Neural cell (in vitro differentiated cells): Measurements from ENCODE around the gene C1orf122. TPM values are rescaled to one million over a fixed set of nuclear protein-coding genes. Genes with fewer than 3 reads are reported as not detected.
A peak's percentile ranks its signal among the peaks of the same experiment; 100 is the strongest.

Experiments used
- H2AFZ ChIP-seq: fragments of 200-600, 300-800 bp; sonication (generic), shearing (Covaris generic); 2 replicates; pipeline ENCODE4 v1.6.0; 2014; ENCODE audit warnings: low read depth, mild to moderate bottlenecking, antibody characterized with exemption, low read length, moderate library complexity
- H3F3A ChIP-seq: fragments of 200-600 bp; shearing (Covaris generic); 2 replicates; pipeline ENCODE4 v1.6.1; 2016; ENCODE audit warnings: mild to moderate bottlenecking, moderate library complexity, mixed read lengths, antibody characterized with exemption, low read length; ENCODE audit not compliant: insufficient read depth, poor library complexity, severe bottlenecking
- H3K27ac ChIP-seq: fragments of 200-600, 300-800 bp; sonication (generic), shearing (Covaris generic); 2 replicates; pipeline ENCODE4 v1.5.1; 2014; ENCODE audit warnings: mild to moderate bottlenecking, low read length, moderate library complexity
- H3K27me3 ChIP-seq: fragments of 300-800, 200-600 bp; sonication (generic), shearing (Covaris generic); 2 replicates; pipeline ENCODE4 v1.6.0; 2014; ENCODE audit warnings: mild to moderate bottlenecking, low read depth, low read length, moderate library complexity; ENCODE audit not compliant: insufficient read depth
- H3K36me3 ChIP-seq: fragments of 300-800, 200-600 bp; sonication (generic), shearing (Covaris generic); 2 replicates; pipeline ENCODE4 v1.5.1; 2014; ENCODE audit warnings: mild to moderate bottlenecking, antibody characterized with exemption, low read length, moderate library complexity; ENCODE audit not compliant: insufficient read depth
- H3K4me2 ChIP-seq: fragments of 300-800, 200-600 bp; sonication (generic), shearing (Covaris generic); 2 replicates; pipeline ENCODE4 v1.6.0; 2014; ENCODE audit warnings: mild to moderate bottlenecking, low read length
- H3K4me3 ChIP-seq: fragments of 300-800, 200-600 bp; sonication (generic), shearing (Covaris generic); 2 replicates; pipeline ENCODE4 v1.5.1; 2014; ENCODE audit warnings: mild to moderate bottlenecking, low read length, moderate library complexity
- H3K79me2 ChIP-seq: fragments of 200-600 bp; shearing (Covaris generic); replicated peaks from 2 replicates; pipeline ENCODE4 v1.6.0; 2014; ENCODE audit warnings: mild to moderate bottlenecking, low read length, moderate library complexity; ENCODE audit not compliant: insufficient read depth
- H3K9ac ChIP-seq: fragments of 300-800, 200-600 bp; sonication (generic), shearing (Covaris generic); 2 replicates; pipeline ENCODE4 v1.6.1; 2016; ENCODE audit warnings: mild to moderate bottlenecking, low read length, mixed read lengths
- H3K9me2 ChIP-seq: fragments of 200-600 bp; shearing (Covaris generic); 2 replicates; pipeline ENCODE4 v1.6.1; 2016; ENCODE audit warnings: mild to moderate bottlenecking, low read length, mixed read lengths; ENCODE audit not compliant: insufficient read depth
- H3K9me3 ChIP-seq: fragments of 200-600, 300-800 bp; sonication (generic), shearing (Covaris generic); 2 replicates; pipeline ENCODE4 v1.6.1; 2016; ENCODE audit warnings: mild to moderate bottlenecking, mixed run types, low read length, moderate library complexity, mixed read lengths
- H4K20me1 ChIP-seq: fragments of 200-600 bp; shearing (Covaris generic); 2 replicates; pipeline ENCODE4 v1.6.1; 2016; ENCODE audit warnings: mild to moderate bottlenecking, mixed run types; ENCODE audit not compliant: insufficient read depth
- EP300 ChIP-seq: fragments of 450-650 bp; conservative IDR thresholded peaks from 2 replicates; pipeline ENCODE4 v1.6.1; 2014; ENCODE audit warnings: antibody characterized with exemption, mild to moderate bottlenecking, moderate library complexity; ENCODE audit not compliant: poor library complexity, severe bottlenecking
- EZH2 ChIP-seq: fragments of 200-600, 300-800 bp; shearing (Covaris generic), sonication (generic); IDR thresholded peaks from 2 replicates; pipeline ENCODE4 v1.6.1; 2014; ENCODE audit warnings: antibody characterized with exemption, low read length, borderline replicate concordance, mild to moderate bottlenecking; ENCODE audit not compliant: insufficient read depth, poor library complexity, severe bottlenecking
- MXI1 ChIP-seq: fragments of 450-650 bp; conservative IDR thresholded peaks from 2 replicates; pipeline ENCODE4 v1.6.1; 2014; ENCODE audit warnings: antibody characterized with exemption, mild to moderate bottlenecking; ENCODE audit not compliant: poor library complexity, severe bottlenecking
- POLR2AphosphoS5 ChIP-seq: IDR thresholded peaks from 2 replicates; pipeline ENCODE4 v1.6.1; 2012
- RAD21 ChIP-seq: fragments of 450-650 bp; conservative IDR thresholded peaks from 2 replicates; pipeline ENCODE4 v1.6.1; 2014; ENCODE audit warnings: antibody characterized with exemption, mild to moderate bottlenecking, moderate library complexity
- SMC3 ChIP-seq: fragments of 450-650 bp; conservative IDR thresholded peaks from 2 replicates; pipeline ENCODE4 v1.6.1; 2014; ENCODE audit warnings: antibody characterized with exemption, mild to moderate bottlenecking, moderate library complexity; ENCODE audit not compliant: poor library complexity
- TAF1 ChIP-seq: IDR thresholded peaks from 2 replicates; pipeline ENCODE4 v1.6.1; 2012; ENCODE audit warnings: low read depth
- polyA plus RNA-seq: library from polyadenylated mRNA; depleted of rRNA; stranded (reverse); fragments of >200 nt; gene quantifications from 2 replicates; pipeline ENCODE4 v1.2.3, GENCODE V29; 2014
- TF ChIP-seq, protein P1 (sequence below): IDR thresholded peaks from 2 replicates; pipeline ENCODE4 v1.6.1; 2012; ENCODE audit warnings: borderline replicate concordance
- TF ChIP-seq, protein P2 (sequence below): fragments of 450-650 bp; IDR thresholded peaks from 2 replicates; pipeline ENCODE4 v1.5.1; 2014; ENCODE audit warnings: antibody characterized with exemption, mild to moderate bottlenecking, moderate library complexity; ENCODE audit not compliant: poor library complexity, severe bottlenecking

The C1orf122 gene
- polyA plus RNA-seq, 1 donor from 2014 or later: 143 TPM

DNA sequence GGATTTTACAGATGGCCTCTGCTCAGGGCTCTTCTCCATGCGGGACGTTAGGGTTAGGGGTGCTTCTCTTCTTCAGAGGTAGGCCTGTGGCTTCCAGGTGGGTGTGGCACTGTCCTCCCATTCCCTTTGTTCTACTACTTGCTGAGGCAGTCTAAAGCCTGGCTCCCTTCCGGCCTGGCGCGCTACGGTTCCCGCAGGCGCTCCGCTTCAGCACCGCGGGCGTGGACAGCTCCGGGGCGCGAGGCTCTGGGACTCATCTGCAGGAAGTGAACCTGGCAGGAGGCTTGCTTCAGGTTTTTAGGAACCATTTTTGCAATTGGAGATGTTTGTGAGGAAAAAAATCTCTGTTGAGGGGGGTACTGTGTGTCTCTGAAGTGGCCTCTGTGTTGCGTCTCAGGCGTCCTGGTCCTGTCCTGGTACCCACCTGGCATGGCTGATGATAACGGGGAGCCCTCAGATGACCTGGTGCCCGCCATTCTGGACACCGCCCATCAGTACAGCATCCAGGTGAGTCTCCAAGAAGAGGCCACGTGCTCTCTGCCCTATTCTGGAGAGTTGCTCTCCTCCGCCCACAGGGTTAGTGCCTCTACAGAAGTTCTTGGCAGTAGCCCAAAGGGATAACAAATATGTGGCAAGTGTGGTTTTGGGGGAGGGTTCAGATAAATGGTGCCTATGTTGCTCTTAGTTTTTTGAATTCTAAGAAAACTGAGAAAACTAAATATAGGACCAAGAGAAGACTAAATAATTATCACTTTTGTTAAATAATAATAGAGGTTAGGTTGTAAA is 12.1 kb upstream of the C1orf122 start:
- Histone ChIP-seq H4K20me1 (no peaks in the 10 kb centered on the region), H3K79me2 (no peaks in the 10 kb centered on the region), H3K9me3 (no peaks in the 10 kb centered on the region), H3K4me3 (peak overlapping the region; percentile 82), H3K4me2 (peak overlapping the region; percentile 95), H3F3A (no peaks in the 10 kb centered on the region), H2AFZ (peak overlapping the region; percentile 51), H3K27ac (peak overlapping the region; percentile 54), H3K27me3 (no peaks in the 10 kb centered on the region), H3K9me2 (no peaks in the 10 kb centered on the region), H3K36me3 (no peaks in the 10 kb centered on the region), H3K9ac (peak overlapping the region; percentile 78)
- TF ChIP-seq, protein P1, sequence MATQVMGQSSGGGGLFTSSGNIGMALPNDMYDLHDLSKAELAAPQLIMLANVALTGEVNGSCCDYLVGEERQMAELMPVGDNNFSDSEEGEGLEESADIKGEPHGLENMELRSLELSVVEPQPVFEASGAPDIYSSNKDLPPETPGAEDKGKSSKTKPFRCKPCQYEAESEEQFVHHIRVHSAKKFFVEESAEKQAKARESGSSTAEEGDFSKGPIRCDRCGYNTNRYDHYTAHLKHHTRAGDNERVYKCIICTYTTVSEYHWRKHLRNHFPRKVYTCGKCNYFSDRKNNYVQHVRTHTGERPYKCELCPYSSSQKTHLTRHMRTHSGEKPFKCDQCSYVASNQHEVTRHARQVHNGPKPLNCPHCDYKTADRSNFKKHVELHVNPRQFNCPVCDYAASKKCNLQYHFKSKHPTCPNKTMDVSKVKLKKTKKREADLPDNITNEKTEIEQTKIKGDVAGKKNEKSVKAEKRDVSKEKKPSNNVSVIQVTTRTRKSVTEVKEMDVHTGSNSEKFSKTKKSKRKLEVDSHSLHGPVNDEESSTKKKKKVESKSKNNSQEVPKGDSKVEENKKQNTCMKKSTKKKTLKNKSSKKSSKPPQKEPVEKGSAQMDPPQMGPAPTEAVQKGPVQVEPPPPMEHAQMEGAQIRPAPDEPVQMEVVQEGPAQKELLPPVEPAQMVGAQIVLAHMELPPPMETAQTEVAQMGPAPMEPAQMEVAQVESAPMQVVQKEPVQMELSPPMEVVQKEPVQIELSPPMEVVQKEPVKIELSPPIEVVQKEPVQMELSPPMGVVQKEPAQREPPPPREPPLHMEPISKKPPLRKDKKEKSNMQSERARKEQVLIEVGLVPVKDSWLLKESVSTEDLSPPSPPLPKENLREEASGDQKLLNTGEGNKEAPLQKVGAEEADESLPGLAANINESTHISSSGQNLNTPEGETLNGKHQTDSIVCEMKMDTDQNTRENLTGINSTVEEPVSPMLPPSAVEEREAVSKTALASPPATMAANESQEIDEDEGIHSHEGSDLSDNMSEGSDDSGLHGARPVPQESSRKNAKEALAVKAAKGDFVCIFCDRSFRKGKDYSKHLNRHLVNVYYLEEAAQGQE: peak; percentile 92
- TF ChIP-seq TAF1: no peak

DNA sequence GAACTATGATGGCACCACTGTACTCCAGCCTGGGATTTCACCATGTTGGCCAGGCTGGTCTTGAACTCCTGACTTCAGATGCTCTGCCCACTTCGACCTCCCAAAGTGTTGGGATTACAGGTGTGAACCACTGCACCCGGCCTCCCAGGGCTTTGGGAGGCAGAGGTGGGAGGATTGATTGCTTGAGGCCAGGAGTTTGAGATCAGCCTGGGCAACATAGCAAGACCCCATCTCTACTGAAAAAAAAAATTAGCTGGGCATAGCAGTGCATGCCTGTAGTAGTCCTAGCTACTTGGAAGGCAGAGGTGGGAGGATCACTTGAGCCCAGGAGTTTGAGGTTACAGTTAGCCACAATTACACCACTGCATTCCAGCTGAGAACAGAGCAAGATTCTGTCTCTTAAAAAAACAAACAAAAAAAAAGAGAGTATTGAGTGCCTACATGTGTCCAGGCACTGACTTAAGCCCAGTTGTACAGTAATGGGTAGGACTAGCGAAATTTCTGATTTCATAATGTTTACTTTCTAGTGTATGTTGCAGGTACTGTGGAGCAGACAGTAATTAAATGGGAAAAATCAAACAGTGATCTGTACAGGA is 9.7 kb upstream of the C1orf122 start:
- Histone ChIP-seq H3K27ac (no peak overlapping the region), H3K79me2 (no peaks in the 10 kb centered on the region)

DNA sequence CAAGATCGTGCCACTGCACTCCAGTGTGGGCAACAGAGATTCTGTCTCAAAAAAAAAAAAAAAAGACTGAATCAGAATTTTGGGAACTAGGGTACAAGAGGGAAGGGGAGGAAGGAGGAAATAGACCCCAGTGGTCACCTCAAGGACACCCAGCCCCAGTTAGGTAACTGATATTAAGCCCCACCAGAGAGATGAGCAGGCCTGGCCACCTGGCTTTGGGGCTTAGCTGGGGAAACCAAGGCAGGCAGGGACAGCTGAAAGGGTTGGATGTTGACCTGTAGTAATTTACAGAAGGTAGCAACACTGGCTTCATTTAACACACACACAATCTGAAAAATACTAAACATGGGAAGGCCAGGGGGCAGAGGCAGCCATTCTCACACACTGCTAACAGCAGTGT is 5.2 kb upstream of the C1orf122 start:
- H3K9ac ChIP-seq: no peak overlapping the region
- no peak overlapping the region for H3K27ac ChIP-seq
- peaks cover 9% of the 10 kb centered on the region for H3K36me3 ChIP-seq
- TF ChIP-seq EP300 (no peak), EZH2 (no peak), SMC3 (no peak), POLR2AphosphoS5 (no peak), TAF1 (no peak), MXI1 (no peak), RAD21 (no peak)
- TF ChIP-seq, protein P2, sequence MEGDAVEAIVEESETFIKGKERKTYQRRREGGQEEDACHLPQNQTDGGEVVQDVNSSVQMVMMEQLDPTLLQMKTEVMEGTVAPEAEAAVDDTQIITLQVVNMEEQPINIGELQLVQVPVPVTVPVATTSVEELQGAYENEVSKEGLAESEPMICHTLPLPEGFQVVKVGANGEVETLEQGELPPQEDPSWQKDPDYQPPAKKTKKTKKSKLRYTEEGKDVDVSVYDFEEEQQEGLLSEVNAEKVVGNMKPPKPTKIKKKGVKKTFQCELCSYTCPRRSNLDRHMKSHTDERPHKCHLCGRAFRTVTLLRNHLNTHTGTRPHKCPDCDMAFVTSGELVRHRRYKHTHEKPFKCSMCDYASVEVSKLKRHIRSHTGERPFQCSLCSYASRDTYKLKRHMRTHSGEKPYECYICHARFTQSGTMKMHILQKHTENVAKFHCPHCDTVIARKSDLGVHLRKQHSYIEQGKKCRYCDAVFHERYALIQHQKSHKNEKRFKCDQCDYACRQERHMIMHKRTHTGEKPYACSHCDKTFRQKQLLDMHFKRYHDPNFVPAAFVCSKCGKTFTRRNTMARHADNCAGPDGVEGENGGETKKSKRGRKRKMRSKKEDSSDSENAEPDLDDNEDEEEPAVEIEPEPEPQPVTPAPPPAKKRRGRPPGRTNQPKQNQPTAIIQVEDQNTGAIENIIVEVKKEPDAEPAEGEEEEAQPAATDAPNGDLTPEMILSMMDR: no peak
- TF ChIP-seq, protein P1: no peak
- peaks cover 9% of the 10 kb centered on the region for H3K79me2 ChIP-seq
- no peaks in the 10 kb centered on the region for H3K9me2 ChIP-seq
- no peak overlapping the region for H3K4me2 ChIP-seq
- H2AFZ ChIP-seq: no peak overlapping the region
- no peaks in the 10 kb centered on the region for H3F3A ChIP-seq
- H3K27me3 ChIP-seq: no peaks in the 10 kb centered on the region
- no peaks in the 10 kb centered on the region for H4K20me1 ChIP-seq
- H3K9me3 ChIP-seq: no peaks in the 10 kb centered on the region
- H3K4me3 ChIP-seq: no peak overlapping the region

More for the DNA sequence above, 9.7 kb upstream of the C1orf122 start:
- H4K20me1 ChIP-seq: no peaks in the 10 kb centered on the region
- no peak for TF ChIP-seq SMC3
- no peak for TF ChIP-seq MXI1
- H3K4me3 ChIP-seq: no peak overlapping the region
- no peaks in the 10 kb centered on the region for H3K9me3 ChIP-seq
- no peaks in the 10 kb centered on the region for H3K9me2 ChIP-seq
- H2AFZ ChIP-seq: no peak overlapping the region
- no peak overlapping the region for H3K9ac ChIP-seq
- no peaks in the 10 kb centered on the region for H3K27me3 ChIP-seq
- H3K36me3 ChIP-seq: no peaks in the 10 kb centered on the region
- no peak overlapping the region for H3K4me2 ChIP-seq
- no peaks in the 10 kb centered on the region for H3F3A ChIP-seq
